GM19238 (cell line): Measurements from ENCODE around the gene FERMT1.
"Not testable (repeated sequence)": the region's sequence is repeated elsewhere in the genome, so short reads cannot be mapped to it uniquely, and the experiment has no call there.

Experiments
- DNase-seq: peaks from one replicate; pipeline ENCODE4 v3.0.0; 2011; ENCODE audit warnings: low spot score; ENCODE audit not compliant: insufficient read length

FERMT1 gene

GRCh38 chr20:6070829-6071695, 51.8 kb downstream of the FERMT1 start:
- DNase-seq = no peak

GRCh38 chr20:6069669-6070068, 53.2 kb downstream of the FERMT1 start:
- DNase-seq = no peak

GRCh38 chr20:6067763-6068318, 55.0 kb downstream of the FERMT1 start:
- no peak for DNase-seq

GRCh38 chr20:6066582-6066981, 56.2 kb downstream of the FERMT1 start:
- no peak for DNase-seq

GRCh38 chr20:6061544-6061943, 61.3 kb downstream of the FERMT1 start:
- DNase-seq = no peak

GRCh38 chr20:6060213-6060612, 62.6 kb downstream of the FERMT1 start:
- DNase-seq = no peak

- DNase-seq = no peak
Measured at GRCh38 chr20:6058684-6059295, 64.0 kb downstream of the FERMT1 start.

GRCh38 chr20:6057691-6058090, 65.1 kb downstream of the FERMT1 start:
- DNase-seq = no peak

- no peak for DNase-seq
Measured at GRCh38 chr20:6057139-6057538, 65.7 kb downstream of the FERMT1 start.

- no peak for DNase-seq
Measured at GRCh38 chr20:6055981-6056569, 66.8 kb downstream of the FERMT1 start.

GRCh38 chr20:6055161-6055783, 67.6 kb downstream of the FERMT1 start:
- DNase-seq = no peak

- DNase-seq = not testable (repeated sequence)
Measured at GRCh38 chr20:6054689-6055051, 68.2 kb downstream of the FERMT1 start.

- DNase-seq = no peak
Measured at GRCh38 chr20:6053776-6054688, 68.8 kb downstream of the FERMT1 start, which contains the start of gene LRRN4. Gene LRRN4, minus strand, starts transcription at chr20:6054060. Its CDS starts 1,261 bp downstream, at chr20:6052799.

- no peak for DNase-seq
Measured at GRCh38 chr20:6053064-6053775, 69.6 kb downstream of the FERMT1 start.

- no peak for DNase-seq
Measured at GRCh38 chr20:6051505-6051904, 71.3 kb downstream of the FERMT1 start.

- no peak for DNase-seq
Measured at GRCh38 chr20:6048391-6048790, 74.4 kb downstream of the FERMT1 start.

GRCh38 chr20:6046432-6046831, 76.4 kb downstream of the FERMT1 start:
- no peak for DNase-seq

- DNase-seq = no peak
Measured at GRCh38 chr20:6045566-6045965, 77.3 kb downstream of the FERMT1 start.

- no peak for DNase-seq
Measured at GRCh38 chr20:6044115-6044514, 78.7 kb downstream of the FERMT1 start.

GRCh38 chr20:6041808-6042265, 81.0 kb downstream of the FERMT1 start:
- DNase-seq = no peak
